ENCODE results near the gene IDS.
"Not testable (repeated sequence)": the region's sequence is repeated elsewhere in the genome, so short reads cannot be mapped to it uniquely, and the experiment has no call there.

The IDS gene

GRCh38 chrX:149491812-149492211 is 13.3 kb downstream of the IDS start:
- H3K36me3 ChIP-seq (ENCODE audit: control insufficient read depth, insufficient read depth, low read length) = peaks cover 14% of the 10 kb centered on the region
- DNase-seq (ENCODE audit: extremely low read depth, insufficient read length) = no peak
- TF ChIP-seq CTCF (IDR thresholded peaks at IDR 0.05; ENCODE audit: insufficient read depth, low read length, poor library complexity, severe bottlenecking) = no peak
- H3K4me3 ChIP-seq (replicated peaks; ENCODE audit: low read depth, low read length) = no peak overlapping the region
- no peaks in the 10 kb centered on the region for H3K27me3 ChIP-seq (replicated peaks; ENCODE audit: control insufficient read depth, insufficient read depth, low read length)

DNA sequence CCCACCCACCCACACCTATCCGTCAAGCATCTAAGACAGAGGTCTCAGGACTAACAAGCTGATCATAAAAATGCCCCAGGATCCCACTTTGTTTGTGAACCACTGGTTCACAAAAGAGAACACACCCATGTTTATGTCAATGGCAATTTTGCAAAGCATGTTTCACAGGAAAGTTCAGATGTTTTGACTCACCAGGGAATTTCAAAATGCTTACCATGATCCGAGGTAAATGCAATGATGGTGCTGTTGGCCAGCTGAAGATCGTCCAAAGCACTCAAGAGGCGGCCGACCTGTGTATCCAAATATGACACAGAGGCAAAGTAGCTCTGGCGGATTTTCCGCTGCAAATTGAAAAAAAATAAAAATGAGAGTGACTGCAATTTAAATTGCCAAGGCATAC is 15.0 kb downstream of the IDS start:
- Histone ChIP-seq H3K36me3 (ENCODE audit: control insufficient read depth, insufficient read depth, low read length) (peaks cover 8% of the 10 kb centered on the region), H3K27me3 (replicated peaks; ENCODE audit: control insufficient read depth, insufficient read depth, low read length) (no peaks in the 10 kb centered on the region), H3K4me3 (replicated peaks; ENCODE audit: low read depth, low read length) (no peak overlapping the region)
- no peak for DNase-seq (ENCODE audit: extremely low read depth, insufficient read length)
- TF ChIP-seq CTCF (IDR thresholded peaks at IDR 0.05; ENCODE audit: insufficient read depth, low read length, poor library complexity, severe bottlenecking) = no peak

DNA sequence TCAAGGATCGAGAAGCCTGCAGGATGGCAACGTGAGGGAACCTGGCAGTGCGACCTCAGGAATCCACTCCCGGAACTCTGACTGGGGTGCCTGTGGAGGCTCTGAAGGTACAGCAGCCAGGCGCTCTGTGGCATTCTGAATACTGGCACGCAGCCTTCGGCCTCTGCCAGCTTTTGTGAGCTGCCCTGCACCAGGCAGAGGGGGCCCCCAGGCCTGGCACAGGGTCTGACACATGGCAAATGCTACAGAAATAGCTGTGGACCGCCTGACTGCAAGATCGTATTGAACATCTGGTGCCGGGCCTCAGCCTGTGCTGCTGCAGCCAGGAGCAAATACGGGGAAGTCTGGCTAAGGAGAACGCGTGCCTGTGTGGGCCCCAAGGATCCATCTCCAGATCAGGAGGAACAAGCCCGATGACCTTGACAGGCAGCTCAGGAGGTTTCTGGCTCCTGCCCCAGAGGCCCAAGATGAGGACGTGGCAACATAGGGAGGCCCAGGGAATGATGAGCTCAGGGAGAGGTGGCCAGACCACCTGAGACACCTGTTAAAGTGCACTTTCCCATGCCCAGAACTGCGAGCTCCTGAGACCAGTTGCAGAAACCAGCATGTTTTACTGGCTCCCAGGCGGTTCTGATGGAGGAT is 16.6 kb downstream of the IDS start:
- not testable (repeated sequence) for DNase-seq (ENCODE audit: extremely low read depth, insufficient read length); H3K27me3 ChIP-seq (replicated peaks; ENCODE audit: control insufficient read depth, insufficient read depth, low read length); H3K4me3 ChIP-seq (replicated peaks; ENCODE audit: low read depth, low read length); H3K36me3 ChIP-seq (ENCODE audit: control insufficient read depth, insufficient read depth, low read length)

- H3K27me3 ChIP-seq (replicated peaks; ENCODE audit: control insufficient read depth, insufficient read depth, low read length); H3K4me3 ChIP-seq (replicated peaks; ENCODE audit: low read depth, low read length); DNase-seq (ENCODE audit: extremely low read depth, insufficient read length); H3K36me3 ChIP-seq (ENCODE audit: control insufficient read depth, insufficient read depth, low read length): not testable (repeated sequence)
Measured at GRCh38 chrX:149488008-149488407, 17.1 kb downstream of the IDS start.

GRCh38 chrX:149487292-149487691 is 17.8 kb downstream of the IDS start:
- TF ChIP-seq CTCF (IDR thresholded peaks at IDR 0.05; ENCODE audit: insufficient read depth, low read length, poor library complexity, severe bottlenecking) = peak; percentile 25
- H3K36me3 ChIP-seq (ENCODE audit: control insufficient read depth, insufficient read depth, low read length) = peaks cover 3% of the 10 kb centered on the region

GRCh38 chrX:149476513-149476912 is 28.6 kb downstream of the IDS start:
- DNase-seq (ENCODE audit: extremely low read depth, insufficient read length) = no peak
- 0 out of 2 replicates have a peak, but pooled peaks cover 2% of the 10 kb centered on the region for H3K36me3 ChIP-seq (ENCODE audit: control insufficient read depth, insufficient read depth, low read length)
- no peak for TF ChIP-seq CTCF (IDR thresholded peaks at IDR 0.05; ENCODE audit: insufficient read depth, low read length, poor library complexity, severe bottlenecking)
- no peak overlapping the region for H3K4me3 ChIP-seq (replicated peaks; ENCODE audit: low read depth, low read length)
- H3K27me3 ChIP-seq (replicated peaks; ENCODE audit: control insufficient read depth, insufficient read depth, low read length) = no peaks in the 10 kb centered on the region

More at GRCh38 chrX:149487292-149487691, 17.8 kb downstream of the IDS start:
- Histone ChIP-seq H3K4me3 (replicated peaks; ENCODE audit: low read depth, low read length) (no peak overlapping the region), H3K27me3 (replicated peaks; ENCODE audit: control insufficient read depth, insufficient read depth, low read length) (no peaks in the 10 kb centered on the region)
- DNase-seq (ENCODE audit: extremely low read depth, insufficient read length) = no peak

DNA sequence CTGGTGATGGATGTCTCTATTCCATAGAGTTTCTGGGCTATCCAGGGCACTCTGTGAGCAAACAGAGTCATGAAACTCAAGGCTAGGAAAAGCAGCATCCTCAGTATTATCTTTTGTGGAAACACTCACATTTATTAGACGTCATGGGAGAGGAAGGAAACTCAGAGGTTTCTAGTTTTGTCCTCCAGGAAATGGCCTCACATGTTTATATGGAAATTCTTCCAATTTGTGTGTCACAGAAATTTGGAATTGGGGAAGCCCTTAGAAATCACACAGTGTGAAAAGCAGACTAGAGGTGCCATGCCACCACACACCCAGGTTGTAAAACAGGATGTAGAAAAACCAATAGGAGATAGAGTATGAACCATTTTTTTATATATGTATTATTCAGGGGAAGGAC is 31.1 kb downstream of the IDS start:
- H3K27me3 ChIP-seq (replicated peaks; ENCODE audit: control insufficient read depth, insufficient read depth, low read length) = no peaks in the 10 kb centered on the region; the same call in 1 of the 2 replicates
- no peak for DNase-seq (ENCODE audit: extremely low read depth, insufficient read length)
- no peak overlapping the region for H3K4me3 ChIP-seq (replicated peaks; ENCODE audit: low read depth, low read length)
- no peaks in the 10 kb centered on the region for H3K36me3 ChIP-seq (ENCODE audit: control insufficient read depth, insufficient read depth, low read length)
- no peak for TF ChIP-seq CTCF (IDR thresholded peaks at IDR 0.05; ENCODE audit: insufficient read depth, low read length, poor library complexity, severe bottlenecking)

Measured in GM06990 (cell line).